Measurements from ENCODE around the gene SLC25A33.

DNA sequence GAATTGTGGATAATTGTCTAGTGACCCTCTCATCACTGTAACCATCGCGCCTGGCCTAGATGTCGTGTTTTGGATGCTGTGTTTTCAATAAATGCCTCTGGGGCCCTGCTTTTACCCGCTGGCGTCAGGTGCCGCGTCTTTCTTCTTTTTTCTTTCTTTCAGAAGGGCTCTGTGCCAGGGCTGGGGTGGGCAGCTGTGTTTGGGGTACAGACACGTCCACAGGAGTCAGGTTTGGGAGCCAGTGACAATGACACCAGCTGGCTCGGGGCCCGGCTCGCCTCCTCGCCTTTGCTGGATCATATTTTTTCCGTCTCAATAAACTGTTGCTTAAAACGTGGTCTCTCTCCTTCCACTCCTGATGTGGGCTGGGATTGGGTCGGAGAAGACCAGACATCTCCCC is 65.6 kb downstream of the SLC25A33 start:
- TF ChIP-seq, protein P1, sequence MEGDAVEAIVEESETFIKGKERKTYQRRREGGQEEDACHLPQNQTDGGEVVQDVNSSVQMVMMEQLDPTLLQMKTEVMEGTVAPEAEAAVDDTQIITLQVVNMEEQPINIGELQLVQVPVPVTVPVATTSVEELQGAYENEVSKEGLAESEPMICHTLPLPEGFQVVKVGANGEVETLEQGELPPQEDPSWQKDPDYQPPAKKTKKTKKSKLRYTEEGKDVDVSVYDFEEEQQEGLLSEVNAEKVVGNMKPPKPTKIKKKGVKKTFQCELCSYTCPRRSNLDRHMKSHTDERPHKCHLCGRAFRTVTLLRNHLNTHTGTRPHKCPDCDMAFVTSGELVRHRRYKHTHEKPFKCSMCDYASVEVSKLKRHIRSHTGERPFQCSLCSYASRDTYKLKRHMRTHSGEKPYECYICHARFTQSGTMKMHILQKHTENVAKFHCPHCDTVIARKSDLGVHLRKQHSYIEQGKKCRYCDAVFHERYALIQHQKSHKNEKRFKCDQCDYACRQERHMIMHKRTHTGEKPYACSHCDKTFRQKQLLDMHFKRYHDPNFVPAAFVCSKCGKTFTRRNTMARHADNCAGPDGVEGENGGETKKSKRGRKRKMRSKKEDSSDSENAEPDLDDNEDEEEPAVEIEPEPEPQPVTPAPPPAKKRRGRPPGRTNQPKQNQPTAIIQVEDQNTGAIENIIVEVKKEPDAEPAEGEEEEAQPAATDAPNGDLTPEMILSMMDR (IDR thresholded peaks at IDR 0.05) = no peak
- TF ChIP-seq POLR2A (IDR thresholded peaks at IDR 0.05) = no peak

Data from uterus (tissue), 2 donors.